Measurements from ENCODE around the gene SLC25A17.

The SLC25A17 gene

GRCh38 chr22:40749829-40750228, 69.3 kb downstream of the SLC25A17 start:
- Histone ChIP-seq H3K4me1 (ENCODE audit: control insufficient read depth in 1 of 2, insufficient read depth in 1 of 2, low read depth in 1 of 2, low read length in 1 of 2) (no peaks in the 10 kb centered on the region), H3K27ac (no peak overlapping the region), H3K4me3 (ENCODE audit: low read depth in 1 of 2, low read length in 1 of 2) (no peak overlapping the region), H3K36me3 (no peaks in the 10 kb centered on the region), H3K9me3 (no peaks in the 10 kb centered on the region), H3K27me3 (peaks cover 4% of the 10 kb centered on the region)
- TF ChIP-seq, protein P1, sequence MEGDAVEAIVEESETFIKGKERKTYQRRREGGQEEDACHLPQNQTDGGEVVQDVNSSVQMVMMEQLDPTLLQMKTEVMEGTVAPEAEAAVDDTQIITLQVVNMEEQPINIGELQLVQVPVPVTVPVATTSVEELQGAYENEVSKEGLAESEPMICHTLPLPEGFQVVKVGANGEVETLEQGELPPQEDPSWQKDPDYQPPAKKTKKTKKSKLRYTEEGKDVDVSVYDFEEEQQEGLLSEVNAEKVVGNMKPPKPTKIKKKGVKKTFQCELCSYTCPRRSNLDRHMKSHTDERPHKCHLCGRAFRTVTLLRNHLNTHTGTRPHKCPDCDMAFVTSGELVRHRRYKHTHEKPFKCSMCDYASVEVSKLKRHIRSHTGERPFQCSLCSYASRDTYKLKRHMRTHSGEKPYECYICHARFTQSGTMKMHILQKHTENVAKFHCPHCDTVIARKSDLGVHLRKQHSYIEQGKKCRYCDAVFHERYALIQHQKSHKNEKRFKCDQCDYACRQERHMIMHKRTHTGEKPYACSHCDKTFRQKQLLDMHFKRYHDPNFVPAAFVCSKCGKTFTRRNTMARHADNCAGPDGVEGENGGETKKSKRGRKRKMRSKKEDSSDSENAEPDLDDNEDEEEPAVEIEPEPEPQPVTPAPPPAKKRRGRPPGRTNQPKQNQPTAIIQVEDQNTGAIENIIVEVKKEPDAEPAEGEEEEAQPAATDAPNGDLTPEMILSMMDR (IDR thresholded peaks at IDR 0.05), result no peak

- Histone ChIP-seq H3K27ac (no peak overlapping the region), H3K27me3 (peaks cover 4% of the 10 kb centered on the region)
Measured at GRCh38 chr22:40748388-40749355, 70.5 kb downstream of the SLC25A17 start.

DNA sequence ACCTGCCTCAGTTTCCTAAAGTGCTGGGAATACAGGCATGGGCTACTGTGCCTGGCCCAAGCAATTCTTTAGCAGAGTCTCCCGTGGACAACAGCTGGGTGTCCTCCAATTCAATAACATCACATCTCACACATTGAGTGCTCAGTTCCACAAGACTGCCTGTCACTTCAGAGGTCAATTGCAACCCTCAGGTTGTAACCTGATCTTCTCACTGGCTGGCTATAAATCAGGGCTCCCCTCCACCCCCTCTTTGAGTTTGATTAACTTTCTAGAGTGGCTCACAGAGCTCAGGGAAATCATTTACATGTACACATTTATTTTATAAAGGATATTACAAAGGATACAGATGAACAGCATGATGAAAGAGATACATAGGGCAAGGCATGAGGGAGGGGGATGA, 71.8 kb downstream of the SLC25A17 start:
- no peaks in the 10 kb centered on the region for H3K4me1 ChIP-seq (ENCODE audit: control insufficient read depth in 1 of 2, insufficient read depth in 1 of 2, low read depth in 1 of 2, low read length in 1 of 2)
- no peaks in the 10 kb centered on the region for H3K36me3 ChIP-seq
- no peak overlapping the region for H3K4me3 ChIP-seq (ENCODE audit: low read depth in 1 of 2, low read length in 1 of 2)
- H3K9me3 ChIP-seq, result no peaks in the 10 kb centered on the region
- peaks cover 4% of the 10 kb centered on the region for H3K27me3 ChIP-seq
- no peak overlapping the region for H3K27ac ChIP-seq
- TF ChIP-seq, protein P1 (IDR thresholded peaks at IDR 0.05), result no peak

More at GRCh38 chr22:40748388-40749355, 70.5 kb downstream of the SLC25A17 start:
- H3K4me1 ChIP-seq (ENCODE audit: control insufficient read depth in 1 of 2, insufficient read depth in 1 of 2, low read depth in 1 of 2, low read length in 1 of 2), result no peaks in the 10 kb centered on the region
- no peak overlapping the region for H3K4me3 ChIP-seq (ENCODE audit: low read depth in 1 of 2, low read length in 1 of 2)
- no peaks in the 10 kb centered on the region for H3K36me3 ChIP-seq
- no peaks in the 10 kb centered on the region for H3K9me3 ChIP-seq
- TF ChIP-seq, protein P1 (IDR thresholded peaks at IDR 0.05), result no peak

DNA sequence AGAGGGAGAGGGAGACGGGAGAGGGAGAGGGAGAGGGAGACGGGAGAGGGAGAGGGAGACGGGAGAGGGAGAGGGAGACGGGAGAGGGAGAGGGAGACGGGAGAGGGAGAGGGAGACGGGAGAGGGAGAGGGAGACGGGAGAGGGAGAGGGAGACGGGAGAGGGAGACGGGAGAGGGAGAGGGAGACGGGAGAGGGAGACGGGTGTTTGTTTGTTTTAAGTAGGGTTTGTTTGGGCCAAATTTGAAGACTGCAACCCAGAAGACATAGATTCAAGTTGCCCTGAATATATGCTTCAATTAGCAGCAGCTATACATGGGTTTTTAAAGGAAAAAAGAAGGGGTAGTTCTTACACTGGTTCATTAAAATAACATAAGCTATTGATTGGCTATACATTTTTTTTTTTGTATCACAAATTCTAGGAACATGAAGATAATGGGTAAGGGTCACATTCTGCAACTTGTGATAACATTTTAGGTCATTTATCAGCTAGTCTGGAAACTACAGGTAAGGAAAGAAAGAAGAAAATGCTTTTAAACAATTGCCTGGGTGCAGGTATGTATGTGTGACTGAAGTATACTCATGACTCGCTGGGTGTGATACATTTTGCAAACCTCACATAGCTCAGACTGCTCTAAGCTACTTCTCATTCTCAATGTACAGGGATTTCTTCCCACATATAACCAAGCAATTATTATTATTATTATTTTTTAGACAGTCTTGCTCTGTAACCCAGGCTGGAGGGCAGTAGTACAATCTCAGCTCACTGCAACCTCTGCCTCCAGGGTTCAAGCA, 72.5 kb downstream of the SLC25A17 start:
- H3K36me3 ChIP-seq, result no peaks in the 10 kb centered on the region

DNA sequence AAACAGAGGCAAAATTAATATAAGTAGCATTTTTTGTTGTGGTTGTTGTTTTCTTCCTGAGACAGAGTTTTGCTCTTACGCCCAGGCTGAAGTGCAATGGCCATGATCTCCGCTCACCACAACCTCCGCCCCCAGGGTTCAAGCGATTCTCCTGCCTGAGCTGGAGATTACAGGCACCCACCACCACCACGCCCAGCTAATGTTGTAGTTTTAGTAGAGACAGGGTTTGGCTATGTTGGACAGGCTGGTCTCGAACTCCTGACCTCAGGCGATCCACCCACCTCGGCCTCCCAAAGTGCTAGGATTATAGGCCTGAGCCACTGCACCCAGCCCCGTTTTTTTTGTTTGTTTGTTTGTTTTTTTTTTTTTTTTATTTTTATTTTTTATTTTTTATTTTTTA, 75.4 kb downstream of the SLC25A17 start:
- TF ChIP-seq, protein P1 (IDR thresholded peaks at IDR 0.05), result no peak
- Histone ChIP-seq H3K4me1 (ENCODE audit: control insufficient read depth in 1 of 2, insufficient read depth in 1 of 2, low read depth in 1 of 2, low read length in 1 of 2) (no peaks in the 10 kb centered on the region), H3K27ac (no peak overlapping the region)

More for the DNA sequence above, 72.5 kb downstream of the SLC25A17 start:
- TF ChIP-seq, protein P1 (IDR thresholded peaks at IDR 0.05), result no peak
- no peak overlapping the region for H3K27ac ChIP-seq
- peaks cover 4% of the 10 kb centered on the region for H3K27me3 ChIP-seq
- no peak overlapping the region for H3K4me3 ChIP-seq (ENCODE audit: low read depth in 1 of 2, low read length in 1 of 2)
- H3K9me3 ChIP-seq, result no peaks in the 10 kb centered on the region
- no peaks in the 10 kb centered on the region for H3K4me1 ChIP-seq (ENCODE audit: control insufficient read depth in 1 of 2, insufficient read depth in 1 of 2, low read depth in 1 of 2, low read length in 1 of 2)

More for the DNA sequence above, 75.4 kb downstream of the SLC25A17 start:
- H3K9me3 ChIP-seq, result no peaks in the 10 kb centered on the region
- peaks cover 4% of the 10 kb centered on the region for H3K27me3 ChIP-seq
- no peak overlapping the region for H3K4me3 ChIP-seq (ENCODE audit: low read depth in 1 of 2, low read length in 1 of 2)
- no peaks in the 10 kb centered on the region for H3K36me3 ChIP-seq

Data from neutrophil (primary cell).